ENCODE data around the gene RPAP2.

RPAP2 gene

GRCh38 chr1:92314024-92314423 lies 15.2 kb downstream of the RPAP2 start:
- TF ChIP-seq ISL1 (CRISPR knock-in tag; IDR thresholded peaks at IDR 0.05) (no peak), CSRNP3 (CRISPR knock-in tag; IDR thresholded peaks at IDR 0.05) (no peak), PATZ1 (CRISPR knock-in tag; IDR thresholded peaks at IDR 0.05; ENCODE audit: borderline replicate concordance) (no peak), CSDC2 (CRISPR knock-in tag; IDR thresholded peaks at IDR 0.05) (no peak), ZNF8 (CRISPR knock-in tag; IDR thresholded peaks at IDR 0.05) (no peak), ZFP30 (CRISPR knock-in tag; IDR thresholded peaks at IDR 0.05) (no peak), TOX (CRISPR knock-in tag; IDR thresholded peaks at IDR 0.05; ENCODE audit: borderline replicate concordance) (no peak), ZFP3 (CRISPR knock-in tag; IDR thresholded peaks at IDR 0.05) (no peak), ZC3H10 (CRISPR knock-in tag; IDR thresholded peaks at IDR 0.05) (no peak), GLIS3 (CRISPR knock-in tag; IDR thresholded peaks at IDR 0.05) (no peak), RARB (CRISPR knock-in tag; IDR thresholded peaks at IDR 0.05) (no peak), CREB5 (CRISPR knock-in tag; IDR thresholded peaks at IDR 0.05; ENCODE audit: low read depth) (no peak), ESRRG (CRISPR knock-in tag; IDR thresholded peaks at IDR 0.05) (no peak), ZNF565 (CRISPR knock-in tag; conservative IDR thresholded peaks at IDR 0.05; ENCODE audit: low read depth) (no peak), BACH2 (CRISPR knock-in tag; IDR thresholded peaks at IDR 0.05; ENCODE audit: borderline replicate concordance) (no peak)
- no peak for ATAC-seq

- no peak for ATAC-seq
- no peak for TF ChIP-seq TOX (CRISPR knock-in tag; IDR thresholded peaks at IDR 0.05; ENCODE audit: borderline replicate concordance)
- no peak for TF ChIP-seq ZNF8 (CRISPR knock-in tag; IDR thresholded peaks at IDR 0.05)
- no peak for TF ChIP-seq PATZ1 (CRISPR knock-in tag; IDR thresholded peaks at IDR 0.05; ENCODE audit: borderline replicate concordance)
- TF ChIP-seq GLIS3 (CRISPR knock-in tag; IDR thresholded peaks at IDR 0.05): no peak
- no peak for TF ChIP-seq CSDC2 (CRISPR knock-in tag; IDR thresholded peaks at IDR 0.05)
- TF ChIP-seq RARB (CRISPR knock-in tag; IDR thresholded peaks at IDR 0.05): no peak
- no peak for TF ChIP-seq OSR1 (CRISPR knock-in tag; IDR thresholded peaks at IDR 0.05)
- no peak for TF ChIP-seq PPARA (CRISPR knock-in tag; IDR thresholded peaks at IDR 0.05; ENCODE audit: borderline replicate concordance)
- TF ChIP-seq POU6F1 (CRISPR knock-in tag; IDR thresholded peaks at IDR 0.05; ENCODE audit: borderline replicate concordance, low read depth): no peak
- TF ChIP-seq ZC3H10 (CRISPR knock-in tag; IDR thresholded peaks at IDR 0.05): no peak
- TF ChIP-seq CREB5 (CRISPR knock-in tag; IDR thresholded peaks at IDR 0.05; ENCODE audit: low read depth): no peak
- no peak for TF ChIP-seq BACH2 (CRISPR knock-in tag; IDR thresholded peaks at IDR 0.05; ENCODE audit: borderline replicate concordance)
- no peak for TF ChIP-seq ZFP30 (CRISPR knock-in tag; IDR thresholded peaks at IDR 0.05)
- TF ChIP-seq SNAI2 (CRISPR knock-in tag; IDR thresholded peaks at IDR 0.05): no peak
Measured at GRCh38 chr1:92315766-92316599, 17.1 kb downstream of the RPAP2 start.

All from SK-N-SH treated with all-trans-retinoic acid at 6 μM for 48 hours (cell line).